HG02981 (cell line): ENCODE results near the gene MKRN1.
"Not testable (repeated sequence)": the region's sequence is repeated elsewhere in the genome, so short reads cannot be mapped to it uniquely, and the experiment has no call there.

ENCODE experiments used
- ATAC-seq: cut with Tn5 transposase; IDR thresholded peaks from one replicate; pipeline ENCODE4 v1.9.1; 2021; ENCODE audit warnings: mild to moderate bottlenecking, moderate library complexity; ENCODE audit not compliant: unreplicated experiment

The MKRN1 gene

GRCh38 chr7:140440593-140440992 is 38.7 kb downstream of the MKRN1 start:
- no peak for ATAC-seq

DNA sequence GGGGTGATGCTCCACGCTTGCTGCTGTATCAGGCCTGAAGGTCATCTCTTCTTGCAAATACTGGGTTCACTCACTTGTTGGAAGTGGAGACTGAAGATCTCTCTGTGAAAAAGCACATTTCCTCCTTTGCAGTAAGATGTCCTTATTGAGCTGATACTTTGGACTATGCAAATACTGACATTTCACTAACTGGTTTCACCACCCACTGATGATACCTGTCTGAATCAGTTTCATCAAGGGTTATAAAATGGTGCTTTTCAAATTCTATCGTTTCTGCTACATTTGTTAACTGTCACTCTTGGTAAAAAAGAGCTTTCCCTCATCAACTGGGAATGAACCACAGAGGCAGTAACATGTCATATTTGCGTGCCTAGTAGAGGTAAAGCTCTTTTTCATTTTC is 39.9 kb downstream of the MKRN1 start:
- ATAC-seq = no peak

DNA sequence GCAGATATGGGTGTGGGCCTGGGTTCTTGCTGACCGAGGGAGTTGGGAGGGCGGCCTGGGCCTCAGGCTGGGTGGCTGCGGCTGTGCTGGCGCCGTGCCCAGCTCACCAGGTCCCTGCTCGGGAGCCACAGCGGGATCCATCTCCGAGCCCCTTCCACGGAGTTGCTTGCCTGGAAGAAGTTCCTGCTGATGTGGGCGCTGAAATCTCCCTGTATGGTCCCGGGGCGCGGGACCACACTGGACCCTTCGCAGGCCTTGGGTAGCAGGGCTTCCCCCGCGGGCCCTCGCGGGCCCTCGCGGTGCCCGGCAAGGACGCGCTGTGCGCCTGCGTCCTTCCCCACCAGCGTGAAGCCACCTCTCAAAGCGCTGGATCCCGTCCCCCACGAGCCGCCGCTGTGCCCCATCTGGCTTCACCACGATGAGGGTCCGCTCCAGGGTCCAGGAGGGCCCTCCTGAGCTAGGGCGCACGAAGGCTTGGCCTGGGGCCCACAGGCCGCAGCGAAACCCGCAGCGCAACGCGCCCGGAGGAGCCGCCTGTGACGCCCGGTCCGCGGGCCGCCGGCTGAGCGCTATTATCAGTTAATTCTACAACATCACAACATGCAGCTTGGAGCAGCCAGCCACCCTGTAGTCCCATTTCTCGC is 43.9 kb downstream of the MKRN1 start:
- no peak for ATAC-seq

DNA sequence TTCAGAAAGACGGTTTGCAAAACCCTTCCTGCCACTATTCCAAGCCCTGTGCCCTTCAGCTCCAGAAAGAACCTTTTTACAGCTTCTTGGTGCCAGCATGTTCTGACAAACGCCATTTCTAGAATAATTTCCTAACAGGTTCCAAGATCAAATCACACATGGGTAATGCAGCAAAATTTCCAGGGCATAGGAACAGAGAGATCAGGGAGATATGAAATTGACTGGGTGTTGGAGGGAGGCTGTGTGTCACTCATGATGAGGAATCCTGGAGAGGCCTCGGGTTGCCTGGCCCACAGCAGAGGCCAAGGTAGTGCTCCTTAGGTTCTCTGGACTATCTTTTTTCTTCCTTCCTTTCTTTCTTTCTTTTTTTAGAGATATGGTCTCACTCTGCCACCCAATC is 45.9 kb downstream of the MKRN1 start:
- no peak for ATAC-seq

DNA sequence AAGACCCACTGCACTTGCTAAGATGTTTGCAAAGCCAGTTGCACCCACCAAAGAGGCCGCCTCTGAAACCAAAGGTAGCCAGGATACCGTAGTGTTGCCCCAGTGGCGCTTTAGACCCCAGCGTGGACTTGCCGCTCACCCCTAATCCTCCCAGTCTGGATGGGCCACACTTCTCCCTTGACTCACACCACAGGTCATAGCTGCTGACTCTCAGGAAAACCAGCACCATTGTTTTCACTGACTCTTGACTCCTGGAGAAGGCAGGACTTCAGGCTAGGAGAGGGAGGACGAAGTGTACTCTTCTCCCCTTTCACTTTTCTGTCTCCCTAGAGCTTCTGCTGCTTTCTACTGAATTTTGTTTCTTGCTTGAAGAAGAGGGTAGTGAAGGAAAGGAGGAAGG is 53.2 kb downstream of the MKRN1 start:
- no peak for ATAC-seq

DNA sequence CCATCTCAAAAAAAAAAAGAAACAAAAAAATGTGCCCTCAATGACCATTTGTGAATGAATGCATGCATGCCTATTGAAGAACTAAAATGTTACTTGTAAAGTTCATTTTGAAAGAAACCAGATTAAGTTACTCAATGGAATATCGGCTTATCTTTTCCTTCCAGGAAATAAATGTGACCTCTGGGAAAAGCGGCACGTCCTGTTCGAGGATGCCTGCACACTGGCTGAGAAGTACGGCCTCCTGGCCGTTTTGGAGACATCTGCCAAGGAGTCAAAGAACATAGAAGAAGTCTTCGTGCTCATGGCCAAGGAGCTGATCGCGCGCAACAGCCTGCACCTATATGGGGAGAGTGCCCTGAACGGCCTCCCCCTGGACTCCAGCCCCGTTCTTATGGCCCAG is 53.6 kb downstream of the MKRN1 start:
- ATAC-seq = no peak

GRCh38 chr7:140423501-140423900 is 55.8 kb downstream of the MKRN1 start:
- ATAC-seq = no peak

DNA sequence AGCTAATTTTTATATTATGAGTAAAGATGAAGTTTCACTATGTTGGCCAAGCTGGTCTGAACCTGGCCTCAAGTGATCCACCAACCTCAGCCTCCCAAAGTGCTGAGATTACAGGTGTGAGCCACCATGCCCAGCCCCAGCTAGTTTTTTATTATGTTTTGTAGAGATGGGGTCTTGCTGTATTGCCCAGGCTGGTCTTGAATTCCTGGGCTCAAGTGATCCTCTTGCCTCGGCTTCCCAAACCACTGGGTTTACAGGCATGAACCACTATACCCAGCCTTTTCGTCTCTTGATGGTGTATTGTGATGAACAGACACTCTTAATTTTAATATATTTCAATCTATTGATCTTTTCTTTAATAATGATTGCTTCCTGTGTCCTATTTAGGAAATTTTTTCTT is 57.8 kb downstream of the MKRN1 start:
- no peak for ATAC-seq

- ATAC-seq = no peak
Measured at GRCh38 chr7:140418653-140419052, 60.7 kb downstream of the MKRN1 start.

DNA sequence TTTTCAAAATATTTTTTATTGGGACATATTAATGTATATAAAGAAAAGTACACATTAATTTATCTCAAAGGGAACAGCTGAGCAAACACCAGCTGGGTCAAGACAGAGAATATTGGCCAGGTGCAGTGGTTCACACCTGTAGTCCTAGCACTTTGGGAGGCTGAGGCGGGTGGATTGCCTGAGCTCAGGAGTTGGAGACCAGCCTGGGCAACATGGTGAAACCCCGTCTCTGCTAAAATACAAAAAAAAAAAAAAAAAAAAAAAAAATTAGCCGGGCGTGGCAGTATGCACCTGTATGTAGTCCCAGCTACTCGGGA is 61.2 kb downstream of the MKRN1 start:
- not testable (repeated sequence) for ATAC-seq

- no peak for ATAC-seq
Measured at GRCh38 chr7:140417456-140418155, 61.7 kb downstream of the MKRN1 start.

DNA sequence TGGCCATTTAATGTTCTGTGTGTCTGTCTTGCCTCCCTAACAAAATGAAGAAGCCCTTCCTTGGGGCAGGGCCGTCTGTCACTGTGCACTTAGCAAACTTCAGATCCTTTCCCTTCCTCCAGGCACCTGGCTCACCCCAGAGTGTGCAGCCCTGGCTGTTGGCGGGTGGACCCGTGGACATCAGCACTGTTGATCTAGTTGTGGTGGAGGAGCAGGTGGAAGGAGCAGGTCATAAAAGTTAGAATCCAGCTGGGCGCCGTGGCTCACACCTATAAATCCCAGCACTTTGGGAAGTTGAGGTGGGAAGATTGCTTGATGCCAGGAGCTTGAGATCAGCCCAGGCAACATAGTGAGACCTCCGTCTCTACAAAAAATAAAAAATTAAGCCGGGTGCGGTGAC is 62.7 kb downstream of the MKRN1 start:
- ATAC-seq = no peak

- ATAC-seq = not testable (repeated sequence)
Measured at GRCh38 chr7:140415816-140416215, 63.5 kb downstream of the MKRN1 start.

DNA sequence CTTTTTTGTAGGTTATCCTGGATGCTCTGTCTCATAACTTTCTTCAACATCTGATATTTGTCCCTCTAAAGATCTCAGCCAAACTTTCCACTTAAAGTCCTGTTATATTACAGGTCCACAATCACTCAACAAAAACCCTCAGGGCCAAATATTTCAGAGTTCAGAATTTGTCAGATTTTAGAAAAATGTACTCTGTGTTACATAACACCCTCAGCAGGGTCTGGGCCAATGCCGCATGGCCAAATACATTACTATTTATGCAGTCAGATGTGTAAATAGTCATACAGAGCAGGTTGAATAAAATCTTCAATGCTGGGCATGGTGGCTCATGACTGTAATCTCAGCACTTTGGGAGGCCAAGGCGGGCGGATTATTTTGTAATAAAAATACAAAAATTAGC is 63.9 kb downstream of the MKRN1 start:
- ATAC-seq = no peak

DNA sequence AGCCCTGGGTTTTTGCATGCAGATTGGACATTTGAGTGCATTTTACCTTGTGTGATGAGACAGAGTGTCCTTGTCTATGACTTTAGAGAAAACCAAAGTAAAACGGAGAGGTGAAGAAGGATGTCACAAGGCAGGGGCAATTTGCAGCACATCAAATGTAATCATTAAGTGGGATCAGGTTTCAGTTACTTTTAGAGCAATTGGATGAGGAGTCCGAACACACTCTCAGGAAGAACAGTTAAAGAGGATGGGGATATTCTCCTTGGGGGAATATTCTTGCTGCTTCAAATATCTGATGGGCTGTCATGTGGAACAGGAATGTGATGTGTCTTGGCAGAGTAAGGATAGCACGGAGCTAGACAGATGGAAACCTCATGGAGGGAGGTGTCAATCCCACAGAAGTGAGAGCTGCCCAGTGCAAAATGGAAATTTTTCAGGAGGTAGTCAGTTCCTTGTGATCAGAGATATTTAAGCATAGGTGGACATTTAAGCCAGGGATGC is 74.7 kb downstream of the MKRN1 start:
- no peak for ATAC-seq

DNA sequence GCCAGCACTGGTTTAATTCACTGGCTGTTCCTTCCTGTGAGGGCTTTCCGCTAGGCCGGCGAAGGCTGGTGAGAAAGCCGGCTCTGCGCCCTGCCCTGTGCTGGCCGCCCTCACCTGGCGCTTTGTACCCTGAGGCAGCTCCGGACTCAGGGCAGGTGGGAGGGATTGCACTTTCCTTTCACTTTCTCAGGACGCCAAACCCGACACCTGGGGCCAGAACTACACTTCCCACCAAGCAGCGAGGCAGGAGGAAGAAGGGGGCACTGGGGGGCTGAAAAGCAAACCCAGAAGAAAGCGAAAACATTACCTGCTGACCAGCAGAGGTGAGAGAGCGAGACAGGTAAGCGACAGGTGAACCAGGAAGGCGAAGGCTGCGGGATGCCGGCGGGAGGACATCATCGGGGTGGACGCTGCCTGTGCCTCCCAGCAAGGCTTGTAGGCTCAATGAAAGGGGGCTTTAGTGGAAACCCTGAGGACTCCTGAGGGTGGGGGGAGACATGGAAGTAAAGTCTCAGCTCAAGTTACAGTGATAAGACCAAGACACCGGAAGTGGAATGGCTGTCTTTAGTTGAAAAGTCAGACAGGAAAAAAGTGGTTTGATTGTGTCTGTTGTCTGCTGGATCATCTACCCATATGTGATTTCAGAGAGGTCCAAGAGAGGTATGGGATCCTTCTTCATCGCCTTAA is 75.3 kb downstream of the MKRN1 start, which contains the start of gene RAB19:
Gene RAB19, plus strand, starts transcription at position 181 of the 687 bp plus-strand sequence. CDS start 3,589 bp downstream, outside the sequence.
- no peak for ATAC-seq
